ENCODE results near the gene PYGO1. TPM values are rescaled to one million over a fixed set of nuclear protein-coding genes. Genes with fewer than 3 reads are reported as not detected.
"Not testable (repeated sequence)": the region's sequence is repeated elsewhere in the genome, so short reads cannot be mapped to it uniquely, and the experiment has no call there.

The PYGO1 gene
- total and polyA plus RNA-seq, 4 donors: 0.07 to 2.9 (median 0.16) TPM

DNA sequence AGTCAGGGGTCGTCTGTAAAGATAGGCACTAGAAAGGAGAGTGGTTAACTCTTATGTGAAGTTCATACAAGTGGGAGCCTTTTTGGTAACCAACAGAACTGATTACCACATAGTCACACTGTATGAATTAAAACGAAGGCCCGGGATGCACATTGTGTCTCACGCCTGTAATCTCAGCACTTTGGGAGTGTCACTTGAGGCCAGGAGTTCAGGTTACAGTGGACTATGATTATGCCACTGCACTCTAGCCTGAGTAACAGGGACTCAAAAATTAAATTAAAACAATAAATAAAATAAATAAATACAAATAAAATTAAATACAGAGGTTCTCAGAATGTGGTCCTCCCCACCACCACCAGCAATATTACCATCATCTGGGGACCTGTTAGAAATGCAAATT, 80.6 kb downstream of the PYGO1 start:
- H3K27ac ChIP-seq (ENCODE audit: low read depth in 1 of 2, low read length in 2 of 2): no peak overlapping the region
- H3K4me3 ChIP-seq (ENCODE audit: low read depth in 1 of 3, low read length in 3 of 3): no peak overlapping the region
- H3K9ac ChIP-seq (ENCODE audit: low read depth in 1 of 2, low read length in 2 of 2): no peak overlapping the region
- no peaks in the 10 kb centered on the region for H3K36me3 ChIP-seq (ENCODE audit: control insufficient read depth in 4 of 4, insufficient read depth in 3 of 4, low read depth in 1 of 4, low read length in 3 of 4)
- 83% methylated on average over 4 of the region's 4 CpGs for whole genome bisulfite sequencing
- H3K27me3 ChIP-seq (ENCODE audit: control insufficient read depth in 4 of 4, insufficient read depth in 4 of 4, low read length in 3 of 4): no peaks in the 10 kb centered on the region
- no peak for DNase-seq (ENCODE audit: low spot score)
- TF ChIP-seq, protein P1, sequence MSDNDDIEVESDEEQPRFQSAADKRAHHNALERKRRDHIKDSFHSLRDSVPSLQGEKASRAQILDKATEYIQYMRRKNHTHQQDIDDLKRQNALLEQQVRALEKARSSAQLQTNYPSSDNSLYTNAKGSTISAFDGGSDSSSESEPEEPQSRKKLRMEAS (IDR thresholded peaks at IDR 0.05): no peak
- no peak for TF ChIP-seq JUND (IDR thresholded peaks at IDR 0.05)
- TF ChIP-seq FOXA2 (IDR thresholded peaks at IDR 0.05): no peak
- no peak for TF ChIP-seq NR2F2 (IDR thresholded peaks at IDR 0.05)
- no peak for TF ChIP-seq RXRA (IDR thresholded peaks at IDR 0.05)
- no peak for TF ChIP-seq HNF4G (IDR thresholded peaks at IDR 0.05)
- no peak for TF ChIP-seq GABPA (IDR thresholded peaks at IDR 0.05 in 1 of 2, conservative IDR thresholded peaks at IDR 0.05 in 1 of 2)
- no peaks in the 10 kb centered on the region for H3K9me3 ChIP-seq (ENCODE audit: control insufficient read depth in 4 of 4, low read length in 3 of 4)
- H3K4me1 ChIP-seq (ENCODE audit: control insufficient read depth in 4 of 4, insufficient read depth in 4 of 4, low read length in 3 of 4): no peaks in the 10 kb centered on the region

- not testable (repeated sequence) for H3K9me3 ChIP-seq (ENCODE audit: control insufficient read depth in 4 of 4, low read length in 3 of 4); DNase-seq (ENCODE audit: low spot score); H3K4me3 ChIP-seq (ENCODE audit: low read depth in 1 of 3, low read length in 3 of 3); H3K4me1 ChIP-seq (ENCODE audit: control insufficient read depth in 4 of 4, insufficient read depth in 4 of 4, low read length in 3 of 4); H3K27me3 ChIP-seq (ENCODE audit: control insufficient read depth in 4 of 4, insufficient read depth in 4 of 4, low read length in 3 of 4); H3K27ac ChIP-seq (ENCODE audit: low read depth in 1 of 2, low read length in 2 of 2); H3K36me3 ChIP-seq (ENCODE audit: control insufficient read depth in 4 of 4, insufficient read depth in 3 of 4, low read depth in 1 of 4, low read length in 3 of 4); H3K9ac ChIP-seq (ENCODE audit: low read depth in 1 of 2, low read length in 2 of 2)
- 62% methylated on average over 5 of the region's 5 CpGs for WGBS
Measured at GRCh38 chr15:55505407-55505806, 82.7 kb downstream of the PYGO1 start.

DNA sequence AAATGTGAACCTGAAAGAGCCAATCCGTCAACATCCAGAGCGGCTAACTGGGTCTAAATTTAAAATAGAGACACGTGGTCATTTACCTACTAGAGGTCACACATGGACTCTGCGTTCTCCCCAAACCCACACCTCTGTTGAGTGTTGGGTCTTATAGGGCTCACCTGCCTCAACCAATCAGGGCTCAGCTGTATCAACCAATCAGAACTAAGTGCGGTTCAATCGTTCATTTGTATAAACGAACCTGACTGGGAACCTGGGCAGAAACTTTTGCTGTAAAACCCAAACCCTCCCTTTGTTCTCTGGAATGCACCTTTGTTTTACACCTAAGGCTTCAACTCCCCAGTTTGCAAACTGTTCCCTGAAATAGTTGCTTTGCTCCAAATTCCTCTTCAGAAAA, 89.0 kb downstream of the PYGO1 start:
- Histone ChIP-seq H3K27ac (ENCODE audit: low read depth in 1 of 2, low read length in 2 of 2) (no peak overlapping the region), H3K4me1 (ENCODE audit: control insufficient read depth in 4 of 4, insufficient read depth in 4 of 4, low read length in 3 of 4) (peaks cover 0 to 6% (median 3%) of the 10 kb centered on the region in 4 donors), H3K36me3 (ENCODE audit: control insufficient read depth in 4 of 4, insufficient read depth in 3 of 4, low read depth in 1 of 4, low read length in 3 of 4) (no peaks in the 10 kb centered on the region), H3K9me3 (ENCODE audit: control insufficient read depth in 4 of 4, low read length in 3 of 4) (no peaks in the 10 kb centered on the region), H3K9ac (ENCODE audit: low read depth in 1 of 2, low read length in 2 of 2) (no peak overlapping the region), H3K27me3 (ENCODE audit: control insufficient read depth in 4 of 4, insufficient read depth in 4 of 4, low read length in 3 of 4) (no peaks in the 10 kb centered on the region), H3K4me3 (ENCODE audit: low read depth in 1 of 3, low read length in 3 of 3) (no peak overlapping the region)
- TF ChIP-seq GABPA (IDR thresholded peaks at IDR 0.05 in 1 of 2, conservative IDR thresholded peaks at IDR 0.05 in 1 of 2) (no peak), TAF1 (conservative IDR thresholded peaks at IDR 0.05) (no peak), HNF4G (IDR thresholded peaks at IDR 0.05) (no peak), RXRA (IDR thresholded peaks at IDR 0.05) (no peak)
- WGBS: 83% methylated on average over 7 of the region's 7 CpGs
- no peak for DNase-seq (ENCODE audit: low spot score)

DNA sequence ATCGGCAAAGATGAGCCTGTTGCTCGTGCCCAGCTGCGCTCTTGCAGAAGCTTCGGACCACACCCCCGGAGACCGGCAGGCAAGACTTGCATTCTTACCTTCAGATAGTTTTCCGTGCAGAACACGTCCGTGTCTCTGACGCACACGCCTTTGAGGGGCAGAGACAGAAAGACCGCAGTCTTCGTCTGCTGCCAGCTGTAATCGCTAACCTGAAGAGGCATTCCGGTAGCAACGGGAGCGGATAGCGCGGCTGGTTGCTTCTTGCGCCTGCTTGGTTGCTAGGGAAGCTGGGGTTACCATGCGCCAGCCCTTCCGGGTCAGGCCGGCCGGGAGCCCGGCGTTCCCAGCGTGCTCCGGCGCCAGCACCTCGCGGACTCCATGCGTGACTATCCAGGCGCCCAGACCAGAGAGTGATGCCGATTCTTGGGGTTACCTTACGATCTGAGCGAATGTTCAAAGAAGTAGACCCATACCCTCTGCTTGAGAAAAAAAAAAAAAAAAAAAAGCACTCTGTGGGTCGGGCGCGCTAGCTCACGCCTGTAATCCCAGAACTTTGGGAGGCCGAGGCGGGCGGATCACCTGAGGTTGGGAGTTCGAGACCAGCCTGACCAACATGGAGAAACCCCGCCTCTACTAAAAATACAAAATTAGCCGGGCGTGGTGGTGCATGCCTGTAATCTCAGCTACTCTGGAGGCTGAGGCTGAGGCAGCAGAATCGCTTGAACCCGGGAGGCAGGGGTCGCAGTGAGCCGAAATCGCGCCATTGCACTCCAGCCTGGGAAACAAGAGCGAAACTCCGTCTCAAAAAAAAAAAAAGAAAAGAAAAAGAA, 89.8 kb downstream of the PYGO1 start:
- peak overlapping the region; percentile 65 to 99 (median 74) for H3K4me3 ChIP-seq (ENCODE audit: low read depth in 1 of 3, low read length in 3 of 3)
- not testable (repeated sequence) for H3K36me3 ChIP-seq (ENCODE audit: control insufficient read depth in 4 of 4, insufficient read depth in 3 of 4, low read depth in 1 of 4, low read length in 3 of 4); H3K27me3 ChIP-seq (ENCODE audit: control insufficient read depth in 4 of 4, insufficient read depth in 4 of 4, low read length in 3 of 4); H3K4me1 ChIP-seq (ENCODE audit: control insufficient read depth in 4 of 4, insufficient read depth in 4 of 4, low read length in 3 of 4); H3K9me3 ChIP-seq (ENCODE audit: control insufficient read depth in 4 of 4, low read length in 3 of 4); H3K27ac ChIP-seq (ENCODE audit: low read depth in 1 of 2, low read length in 2 of 2)
- 12% methylated on average over 55 of the region's 55 CpGs for WGBS
- TF ChIP-seq YY1 (IDR thresholded peaks at IDR 0.05): peak; percentile 69
- TF ChIP-seq GABPA (IDR thresholded peaks at IDR 0.05 in 1 of 2, conservative IDR thresholded peaks at IDR 0.05 in 1 of 2): peak in 1 of 2 donors; percentile 85
- peak; percentile 79 for DNase-seq (ENCODE audit: low spot score)
- H3K9ac ChIP-seq (ENCODE audit: low read depth in 1 of 2, low read length in 2 of 2): peak overlapping the region in 1 of 2 donors; percentile 12
